H9 (cell line): ENCODE results near the gene KRTAP10-12. TPM values are rescaled to one million over a fixed set of nuclear protein-coding genes. Genes with fewer than 3 reads are reported as not detected.
"Not testable (repeated sequence)": the region's sequence is repeated elsewhere in the genome, so short reads cannot be mapped to it uniquely, and the experiment has no call there.

Experiments
- DNase-seq: peaks from one replicate; pipeline ENCODE4 v3.0.0-alpha.2; 2017
- H2AFZ ChIP-seq: one replicate; pipeline ENCODE4 v1.6.1; 2013; ENCODE audit warnings: mild to moderate bottlenecking, low read length, control low read depth, moderate library complexity
- H2AK5ac ChIP-seq: 2 replicates; pipeline ENCODE4 v1.6.1; 2013; ENCODE audit warnings: low read length, control low read depth, mixed read lengths; ENCODE audit not compliant: insufficient read length
- H2BK120ac ChIP-seq: one replicate; pipeline ENCODE4 v1.6.1; 2013; ENCODE audit warnings: low read depth, mild to moderate bottlenecking, low read length, control low read depth, inconsistent platforms; ENCODE audit not compliant: poor library complexity, severe bottlenecking
- H2BK12ac ChIP-seq: 2 replicates; pipeline ENCODE4 v1.6.1; 2013; ENCODE audit warnings: low read length, control low read depth, mixed read lengths, low read depth; ENCODE audit not compliant: insufficient read length
- H2BK15ac ChIP-seq: 2 replicates; pipeline ENCODE4 v1.6.1; 2013; ENCODE audit warnings: low read depth, low read length, control low read depth
- H2BK20ac ChIP-seq: one replicate; pipeline ENCODE4 v1.6.1; 2013; ENCODE audit warnings: low read depth, mild to moderate bottlenecking, low read length, control low read depth, inconsistent platforms; ENCODE audit not compliant: poor library complexity, severe bottlenecking
- H2BK5ac ChIP-seq: 2 replicates; pipeline ENCODE4 v1.6.1; 2013; ENCODE audit warnings: low read length, control low read depth, mixed read lengths; ENCODE audit not compliant: insufficient read length
- H3K14ac ChIP-seq: 2 replicates; pipeline ENCODE4 v1.6.1; 2013; ENCODE audit warnings: low read length, control low read depth; ENCODE audit not compliant: insufficient read depth
- H3K18ac ChIP-seq: 2 replicates; pipeline ENCODE4 v1.6.1; 2013; ENCODE audit warnings: low read depth, mild to moderate bottlenecking, mixed read lengths, low read length, control low read depth; ENCODE audit not compliant: insufficient read length
- H3K23ac ChIP-seq: 2 replicates; pipeline ENCODE4 v1.6.1; 2013; ENCODE audit warnings: low read length, control low read depth, mixed read lengths, low read depth; ENCODE audit not compliant: insufficient read length
- H3K23me2 ChIP-seq: 2 replicates; pipeline ENCODE4 v1.6.1; 2013; ENCODE audit warnings: low read depth, mild to moderate bottlenecking, mixed read lengths, low read length, control low read depth; ENCODE audit not compliant: insufficient read length, poor library complexity, severe bottlenecking
- H3K27ac ChIP-seq: 2 replicates; pipeline ENCODE4 v1.5.1; 2013; ENCODE audit warnings: low read length, control low read depth, mixed read lengths, low read depth; ENCODE audit not compliant: insufficient read length
- H3K27me3 ChIP-seq: 2 replicates; pipeline ENCODE4 v1.6.1; 2013; ENCODE audit warnings: low read length, control low read depth, inconsistent platforms; ENCODE audit not compliant: insufficient read depth
- H3K4ac ChIP-seq: 2 replicates; pipeline ENCODE4 v1.6.1; 2013; ENCODE audit warnings: low read depth, mild to moderate bottlenecking, control low read depth, inconsistent platforms, low read length, moderate library complexity
- H3K4me1 ChIP-seq: 2 replicates; pipeline ENCODE4 v1.6.1; 2013; ENCODE audit warnings: low read length, control low read depth, inconsistent platforms; ENCODE audit not compliant: insufficient read depth
- H3K4me2 ChIP-seq: 2 replicates; pipeline ENCODE4 v1.6.1; 2013; ENCODE audit warnings: low read length, control low read depth, mixed read lengths; ENCODE audit not compliant: insufficient read length, insufficient read depth
- H3K56ac ChIP-seq: 2 replicates; pipeline ENCODE4 v1.6.1; 2013; ENCODE audit warnings: low read depth, mild to moderate bottlenecking, mixed read lengths, low read length, control low read depth; ENCODE audit not compliant: insufficient read length
- H3K79me1 ChIP-seq: 2 replicates; pipeline ENCODE4 v1.6.1; 2013; ENCODE audit warnings: low read depth, mild to moderate bottlenecking, moderate library complexity, low read length, control low read depth, inconsistent platforms; ENCODE audit not compliant: insufficient read depth, poor library complexity, severe bottlenecking
- H3K79me2 ChIP-seq: 2 replicates; pipeline ENCODE4 v1.6.1; 2013; ENCODE audit warnings: low read length, control low read depth, inconsistent platforms; ENCODE audit not compliant: insufficient read depth
- H3K9ac ChIP-seq: 2 replicates; pipeline ENCODE4 v1.6.1; 2013; ENCODE audit warnings: low read length, control low read depth, mixed read lengths; ENCODE audit not compliant: insufficient read length; ENCODE audit errors: extremely low read depth
- H3K9me3 ChIP-seq: one replicate; pipeline ENCODE4 v1.6.1; 2013; ENCODE audit warnings: low read depth, low read length, inconsistent platforms; ENCODE audit not compliant: control insufficient read depth
- H3T11ph ChIP-seq: one replicate; pipeline ENCODE4 v1.6.1; 2013; ENCODE audit warnings: mild to moderate bottlenecking, low read length, control low read depth, inconsistent platforms
- H4K20me1 ChIP-seq: one replicate; pipeline ENCODE4 v1.6.1; 2013; ENCODE audit not compliant: control insufficient read depth, insufficient read length, insufficient read depth
- H4K5ac ChIP-seq: 2 replicates; pipeline ENCODE4 v1.6.1; 2013; ENCODE audit warnings: low read depth, mild to moderate bottlenecking, mixed read lengths, low read length, control low read depth; ENCODE audit not compliant: insufficient read length
- H4K8ac ChIP-seq: replicated peaks from 2 replicates; pipeline ENCODE4 v1.6.1; 2013; ENCODE audit warnings: low read length, control low read depth, mixed read lengths, low read depth; ENCODE audit not compliant: insufficient read length
- H4K91ac ChIP-seq: 2 replicates; pipeline ENCODE4 v1.6.1; 2013; ENCODE audit warnings: low read depth, mild to moderate bottlenecking, moderate library complexity, mixed read lengths, low read length, control low read depth; ENCODE audit not compliant: insufficient read length
- H3K27ac Mint-ChIP-seq, 3 experiments: 2 replicates in 2 of 3; 3 replicates in 1 of 3; pipeline ENCODE4 v1.8.0; 2020 to 2021; ENCODE audit warnings: mixed read lengths in 3 of 3, mild to moderate bottlenecking in 1 of 3, moderate library complexity in 1 of 3
- H3K27me3 Mint-ChIP-seq: 2 replicates; pipeline ENCODE4 v1.8.0; 2021; ENCODE audit warnings: low read depth, mild to moderate bottlenecking, moderate library complexity, mixed read lengths
- H3K36me3 Mint-ChIP-seq, 3 experiments: 2 replicates in 2 of 3; 3 replicates in 1 of 3; pipeline ENCODE4 v1.8.0; 2020 to 2021; ENCODE audit warnings: low read depth in 3 of 3, mixed read lengths in 3 of 3; ENCODE audit not compliant: insufficient read depth in 1 of 3
- H3K4me1 Mint-ChIP-seq, 2 experiments: 2 replicates each; pipeline ENCODE4 v1.8.0; 2020; ENCODE audit warnings: mixed read lengths in 2 of 2
- H3K4me3 Mint-ChIP-seq, 2 experiments: 2 replicates in 1 of 2; 3 replicates in 1 of 2; pipeline ENCODE4 v1.8.0; 2020 to 2021; ENCODE audit warnings: mild to moderate bottlenecking in 2 of 2, mixed read lengths in 2 of 2, moderate library complexity in 1 of 2
- H3K9me3 Mint-ChIP-seq, 2 experiments: 2 replicates in 1 of 2; 3 replicates in 1 of 2; pipeline ENCODE4 v1.8.0; 2020; ENCODE audit warnings: mild to moderate bottlenecking in 2 of 2, mixed read lengths in 2 of 2, moderate library complexity in 1 of 2
- CTCF ChIP-seq: fragments of 200-600 bp; sonication (generic); conservative IDR thresholded peaks from 3 replicates; pipeline ENCODE4 v1.8.0; 2021; ENCODE audit warnings: antibody characterized with exemption, mild to moderate bottlenecking
- WGBS: extraction: QIAGEN DNeasy Blood & Tissue Kit; methylation state at CpG from one replicate; pipeline ENCODE4 v1.1.7; 2013; ENCODE audit warnings: missing lambda C conversion rate, low lambda C conversion rate, mixed read lengths; ENCODE audit not compliant: insufficient read length; ENCODE audit errors: extremely low coverage; 5-methylcytosine and 5-hydroxymethylcytosine counted together
- total RNA-seq: library from RNA; stranded (reverse); gene quantifications from 2 replicates; pipeline ENCODE4 v1.2.1, GENCODE V29; 2021

Gene KRTAP10-12
- total RNA-seq, 1 experiment from 2014 or later = not detected

DNA sequence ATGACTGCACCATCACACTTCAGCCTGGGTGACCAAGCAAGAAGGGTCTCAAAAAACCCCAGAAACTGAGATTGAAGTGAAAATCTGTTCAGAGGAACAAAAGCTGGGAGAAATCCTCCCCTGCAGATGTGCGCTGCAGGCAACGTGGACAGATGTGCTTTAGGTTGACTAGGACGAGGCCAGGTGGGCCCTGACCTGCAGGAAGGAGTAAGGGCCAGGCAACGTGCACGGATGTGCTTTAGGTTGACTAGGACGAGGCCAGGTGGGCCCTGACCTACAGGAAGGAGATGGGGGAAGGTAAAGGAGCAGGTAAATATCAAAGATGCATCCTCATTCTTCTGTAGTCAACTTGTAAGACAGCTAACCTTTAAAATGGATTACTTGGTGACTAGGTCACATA lies 12.5 kb upstream of the KRTAP10-12 start:
- H3K27me3 Mint-ChIP-seq = peaks cover 32% of the 10 kb centered on the region
- no peaks in the 10 kb centered on the region; a peak in 1 of 7 replicates for H3K36me3 Mint-ChIP-seq
- no peak overlapping the region for H3K18ac ChIP-seq

DNA sequence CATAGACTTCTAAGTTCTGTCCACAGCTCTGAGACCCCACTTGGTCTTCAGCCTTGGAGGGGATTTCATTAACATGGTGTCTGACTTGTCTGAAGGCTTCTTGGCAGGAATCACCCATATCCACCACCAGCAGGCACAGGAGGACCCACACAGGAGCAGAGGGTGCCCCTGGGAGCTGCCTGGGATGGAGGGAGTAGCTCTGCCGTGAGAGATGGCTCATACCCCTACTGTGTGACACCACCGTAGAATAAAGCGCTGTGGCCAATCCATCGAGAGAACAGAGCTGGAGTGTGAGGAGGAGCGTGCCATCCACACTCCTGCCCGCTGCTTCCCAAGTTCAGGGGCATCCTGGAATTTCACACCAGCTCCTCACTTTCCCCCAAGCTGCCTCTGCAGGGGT lies 11.9 kb upstream of the KRTAP10-12 start:
- not testable (repeated sequence) for H3K79me1 ChIP-seq, H3K27me3 ChIP-seq, H4K20me1 ChIP-seq, H3K27ac ChIP-seq, H3K79me2 ChIP-seq, H4K91ac ChIP-seq, H3K27ac Mint-ChIP-seq, H4K5ac ChIP-seq, H3K23ac ChIP-seq, H4K8ac ChIP-seq, H3K36me3 Mint-ChIP-seq, H3K23me2 ChIP-seq, H3K9ac ChIP-seq, H2BK5ac ChIP-seq, H2AFZ ChIP-seq, H3K4me2 ChIP-seq, H3K4me1 ChIP-seq, H2BK120ac ChIP-seq, H3K14ac ChIP-seq, H2BK12ac ChIP-seq, H3K18ac ChIP-seq, H3K9me3 ChIP-seq, H3K4me3 Mint-ChIP-seq, H3K9me3 Mint-ChIP-seq, H2AK5ac ChIP-seq, H3K56ac ChIP-seq, H3T11ph ChIP-seq, H2BK20ac ChIP-seq, H2BK15ac ChIP-seq, H3K4ac ChIP-seq
- peaks cover 32% of the 10 kb centered on the region for H3K27me3 Mint-ChIP-seq
- peak; percentile 16 for DNase-seq
- peaks cover 25 to 27% of the 10 kb centered on the region in 2 experiments for H3K4me1 Mint-ChIP-seq
- no CpG with 5 or more reads among the region's 6 CpGs for WGBS

More for the DNA sequence above, 12.5 kb upstream of the KRTAP10-12 start:
- Histone ChIP-seq H3K4me1 (peaks cover 5% of the 10 kb centered on the region; the same call in 1 of the 2 replicates), H2AK5ac (no peak overlapping the region), H3K14ac (no peak overlapping the region), H4K91ac (no peak overlapping the region), H2BK120ac (no peak overlapping the region), H3K4me2 (no peak overlapping the region), H3K27me3 (no peaks in the 10 kb centered on the region), H2AFZ (no peak overlapping the region), H3T11ph (no peak overlapping the region), H4K20me1 (no peaks in the 10 kb centered on the region), H2BK15ac (no peak overlapping the region), H4K5ac (no peak overlapping the region), H2BK5ac (no peak overlapping the region), H3K9me3 (no peaks in the 10 kb centered on the region), H2BK20ac (no peak overlapping the region), H3K56ac (no peak overlapping the region), H4K8ac (no peak overlapping the region), H3K23ac (no peak overlapping the region), H3K79me1 (no peaks in the 10 kb centered on the region), H3K4ac (no peak overlapping the region), H2BK12ac (no peak overlapping the region), H3K79me2 (no peaks in the 10 kb centered on the region), H3K9ac (no peak overlapping the region), H3K23me2 (no peaks in the 10 kb centered on the region), H3K27ac (no peak overlapping the region)
- Mint-ChIP-seq H3K4me1 (peaks cover 25 to 27% of the 10 kb centered on the region in 2 experiments), H3K9me3 (peaks cover 0 to 4% of the 10 kb centered on the region in 2 experiments; a peak in 2 of 5 replicates), H3K27ac (no peak overlapping the region), H3K4me3 (no peak overlapping the region)
- no CpG with 5 or more reads among the region's 6 CpGs for WGBS
- TF ChIP-seq CTCF = no peak
- DNase-seq = peak; percentile 12
